HCT116 (cell line): Measurements from ENCODE around the gene ZFAND6. TPM values are rescaled to one million over a fixed set of nuclear protein-coding genes. Genes with fewer than 3 reads are reported as not detected.

Source experiments
- ATAC-seq: fragments of 200-7000 bp; cut with Tn5 transposase; 2 replicates; pipeline ENCODE4 v1.9.1; 2020; ENCODE audit warnings: mild to moderate bottlenecking, moderate library complexity
- BruUV-seq: library from RNA; stranded (reverse); fragments of 400-500 nt; replicated peaks from 2 replicates; lab custom pipeline; 2021; lab: Mats Ljungman, UMichigan
- CTCF ChIA-PET: fragments of 300-600 bp; sonication (Branson Sonifier 250); formaldehyde crosslinking; loops from one replicate; lab custom pipeline; 2021; ENCODE audit warnings: antibody characterized with exemption; lab: Charles Lee
- POLR2A ChIA-PET: fragments of 300-600, 350-600 bp; sonication (Branson Sonifier 250); formaldehyde crosslinking; loops from one replicate; lab custom pipeline; 2021; ENCODE audit warnings: antibody characterized with exemption; lab: Charles Lee
- RAD21 ChIA-PET, 2 experiments: fragments of 300-600 bp; sonication (Branson Sonifier 250); formaldehyde crosslinking; loops; one replicate each; lab custom pipeline; 2023; ENCODE audit warnings: low total read pairs in 2 of 2; ENCODE audit not compliant: uncharacterized antibody in 2 of 2, unreplicated experiment in 2 of 2, low non-redundant PET in 1 of 2; lab: Charles Lee
- DNase-seq: peaks from one replicate; pipeline ENCODE4 v3.0.0-alpha.2; 2010; ENCODE audit warnings: low read depth, low spot score
- H2AFZ ChIP-seq: fragments of 200-600 bp; shearing (Covaris generic), sonication (generic); 2 replicates; pipeline ENCODE4 v1.6.1; 2017; ENCODE audit warnings: low read depth, mixed run types, mixed read lengths, antibody characterized with exemption, low read length; ENCODE audit not compliant: poor library complexity, severe bottlenecking
- H3K27ac ChIP-seq: 2 replicates; pipeline ENCODE4 v1.5.1; 2012; ENCODE audit warnings: low read depth, low read length
- H3K27me3 ChIP-seq: fragments of 200-600 bp; sonication (generic); 2 replicates; pipeline ENCODE4 v1.6.1; 2016; ENCODE audit warnings: mixed run types, low read length, mixed read lengths; ENCODE audit not compliant: insufficient read depth
- H3K36me3 ChIP-seq, 2 experiments: fragments of 200-500 bp in 1 of 2; fragments of 200-600 bp in 1 of 2; sonication (Bioruptor generic) in 1 of 2; sonication (generic) in 1 of 2; 2 replicates each; pipeline versions ENCODE4 v1.5.1 to v1.6.1; 2014 to 2016; ENCODE audit warnings: low read length in 2 of 2, inconsistent platforms in 1 of 2, mixed read lengths in 1 of 2, mixed run types in 1 of 2; ENCODE audit not compliant: insufficient read depth in 2 of 2, control insufficient read depth in 1 of 2
- H3K4me1 ChIP-seq, 2 experiments: fragments of 200-600 bp in 1 of 2; sonication (generic) in 1 of 2; 2 replicates each; pipeline versions ENCODE4 v1.5.1 to v1.6.1; 2012 to 2017; ENCODE audit warnings: low read length in 2 of 2, inconsistent platforms in 1 of 2, mild to moderate bottlenecking in 1 of 2, mixed read lengths in 1 of 2, mixed run types in 1 of 2, moderate library complexity in 1 of 2; ENCODE audit not compliant: insufficient read depth in 2 of 2, control insufficient read depth in 1 of 2
- H3K4me2 ChIP-seq: fragments of 200-600 bp; sonication (generic); 2 replicates; pipeline ENCODE4 v1.6.1; 2017; ENCODE audit warnings: mixed run types, low read length, mixed read lengths
- H3K4me3 ChIP-seq, 2 experiments: fragments of 200-600 bp in 1 of 2; sonication (generic) in 1 of 2; replicated peaks in 1 of 2; 2 replicates each; pipeline ENCODE4 v1.5.1; 2011 to 2016; ENCODE audit warnings: low read length in 2 of 2, control low read depth in 1 of 2, low read depth in 1 of 2, mild to moderate bottlenecking in 1 of 2, mixed read lengths in 1 of 2, mixed run types in 1 of 2
- H3K79me2 ChIP-seq: fragments of 200-600 bp; sonication (generic); 2 replicates; pipeline ENCODE4 v1.6.1; 2017; ENCODE audit warnings: mild to moderate bottlenecking, mixed run types, low read length, moderate library complexity, mixed read lengths; ENCODE audit not compliant: insufficient read depth
- H3K9ac ChIP-seq: fragments of 200-600 bp; sonication (generic); 2 replicates; pipeline ENCODE4 v1.6.1; 2016; ENCODE audit warnings: low read length, mixed read lengths
- H3K9me2 ChIP-seq: fragments of 200-600 bp; sonication (generic), shearing (Covaris generic); 2 replicates; pipeline ENCODE4 v1.6.1; 2017; ENCODE audit warnings: mixed run types, mild to moderate bottlenecking, moderate library complexity; ENCODE audit not compliant: insufficient read depth
- H3K9me3 ChIP-seq, 2 experiments: fragments of 200-500 bp in 1 of 2; fragments of 200-600 bp in 1 of 2; sonication (Bioruptor generic) in 1 of 2; sonication (generic) in 1 of 2; 2 replicates each; pipeline ENCODE4 v1.6.1; 2014 to 2017; ENCODE audit warnings: low read length in 2 of 2, mixed read lengths in 2 of 2, inconsistent platforms in 1 of 2, low read depth in 1 of 2, mild to moderate bottlenecking in 1 of 2, mixed run types in 1 of 2, moderate library complexity in 1 of 2; ENCODE audit not compliant: control insufficient read depth in 1 of 2, insufficient read depth in 1 of 2
- H4K20me1 ChIP-seq: fragments of 200-600 bp; sonication (generic), shearing (Covaris generic); 2 replicates; pipeline ENCODE4 v1.6.1; 2017; ENCODE audit warnings: mixed run types, mild to moderate bottlenecking, moderate library complexity; ENCODE audit not compliant: insufficient read depth
- FOSL1 ChIP-seq: IDR thresholded peaks from 2 replicates; pipeline ENCODE4 v1.6.1; 2012; ENCODE audit warnings: low read depth
- POLR2AphosphoS5 ChIP-seq: IDR thresholded peaks from 2 replicates; pipeline ENCODE4 v1.6.1; 2011; ENCODE audit warnings: mild to moderate bottlenecking, low read depth, low read length, moderate library complexity
- RAD21 ChIP-seq: IDR thresholded peaks from 2 replicates; pipeline ENCODE4 v1.6.1; 2012; ENCODE audit warnings: low read depth, mild to moderate bottlenecking
- SIN3A ChIP-seq: IDR thresholded peaks from 2 replicates; pipeline ENCODE4 v1.6.1; 2012; ENCODE audit warnings: low read depth
- SRF ChIP-seq: IDR thresholded peaks from 2 replicates; pipeline ENCODE4 v1.6.1; 2012; ENCODE audit warnings: low read depth
- intact Hi-C: fragments of 100-400 bp; cut with micrococcal nuclease; formaldehyde crosslinking; loops from 2 replicates; pipeline ENCODE4 v1.10.0; 2022
- total RNA-seq: library from RNA; stranded (reverse); gene quantifications from one replicate; pipeline ENCODE4 v1.2.1, GENCODE V29; 2021; ENCODE audit not compliant: unreplicated experiment
- TF ChIP-seq, protein P1 (sequence below), 3 experiments: fragments of 200-600 bp in 1 of 3; sonication (generic) in 1 of 3; IDR thresholded peaks in 2 of 3; conservative IDR thresholded peaks in 1 of 3; 2 replicates each; pipeline ENCODE4 v1.5.1; 2012 to 2017; ENCODE audit warnings: low read depth in 2 of 3, low read length in 2 of 3, antibody characterized with exemption in 1 of 3, borderline replicate concordance in 1 of 3, control low read depth in 1 of 3, mild to moderate bottlenecking in 1 of 3, mixed read lengths in 1 of 3, mixed run types in 1 of 3, moderate library complexity in 1 of 3; ENCODE audit not compliant: insufficient read depth in 1 of 3

Gene ZFAND6
- total RNA-seq, 1 experiment from 2014 or later, result 51.3 TPM

DNA sequence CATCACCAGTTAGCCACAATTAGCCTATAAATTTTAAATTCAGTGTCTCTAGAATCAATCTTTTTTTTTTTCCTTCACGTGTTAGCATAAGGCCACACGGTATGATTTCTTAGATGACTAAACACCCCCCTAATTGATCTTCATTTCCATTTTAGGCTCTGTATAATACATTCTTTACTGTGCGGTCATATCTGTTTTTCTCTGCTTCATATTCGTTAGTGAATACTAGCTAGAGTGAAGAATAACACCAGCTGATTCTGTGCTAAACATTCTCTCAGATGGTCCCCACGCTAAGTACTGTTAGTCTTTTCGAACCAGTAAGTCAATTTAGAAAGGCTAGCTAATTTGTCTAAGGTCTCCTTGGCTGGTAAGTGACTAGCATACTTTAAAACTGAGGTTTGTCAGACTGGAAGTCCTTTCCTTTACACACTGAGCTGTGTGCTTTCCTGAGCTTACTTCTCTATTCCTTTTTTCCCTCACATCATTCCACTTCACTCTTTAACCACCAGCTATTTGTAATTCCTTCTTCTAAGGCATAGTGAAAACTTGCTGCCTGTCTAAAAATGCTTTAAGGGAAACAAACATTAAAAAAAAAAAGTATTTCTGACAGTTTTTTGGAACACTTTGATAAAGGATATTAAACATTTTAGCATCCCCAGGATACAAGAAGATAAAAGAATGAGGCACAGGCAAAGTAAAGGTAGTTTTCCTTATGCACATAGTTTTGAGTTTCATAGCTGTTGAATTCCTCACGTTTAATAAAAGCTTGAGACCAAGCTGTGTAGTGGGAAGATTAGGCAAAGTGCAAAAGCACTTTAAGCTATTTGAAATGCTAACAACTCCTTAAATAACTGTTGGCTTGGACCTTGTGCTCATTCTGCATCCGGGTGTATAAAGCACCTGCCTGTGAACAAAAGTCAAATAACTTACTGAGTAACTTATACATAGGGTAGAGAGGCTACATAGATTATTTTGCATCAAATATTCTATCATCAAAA is 17.1 kb downstream of the ZFAND6 start:
- no peak overlapping the region for H3K9ac ChIP-seq
- DNase-seq, result no peak
- no peak overlapping the region for H3K4me2 ChIP-seq
- H3K36me3 ChIP-seq, result no peaks in the 10 kb centered on the region
- H3K9me2 ChIP-seq, result no peaks in the 10 kb centered on the region
- H4K20me1 ChIP-seq, result no peaks in the 10 kb centered on the region
- no peak for ATAC-seq
- POLR2A ChIA-PET, result no interaction called here
- peaks cover 3 to 11% of the 10 kb centered on the region in 2 experiments; a peak in 3 of 4 replicates for H3K4me1 ChIP-seq
- H3K79me2 ChIP-seq, result peaks cover 84% of the 10 kb centered on the region
- no peak for TF ChIP-seq FOSL1
- no peak for TF ChIP-seq SIN3A
- TF ChIP-seq POLR2AphosphoS5, result no peak
- TF ChIP-seq, protein P1, sequence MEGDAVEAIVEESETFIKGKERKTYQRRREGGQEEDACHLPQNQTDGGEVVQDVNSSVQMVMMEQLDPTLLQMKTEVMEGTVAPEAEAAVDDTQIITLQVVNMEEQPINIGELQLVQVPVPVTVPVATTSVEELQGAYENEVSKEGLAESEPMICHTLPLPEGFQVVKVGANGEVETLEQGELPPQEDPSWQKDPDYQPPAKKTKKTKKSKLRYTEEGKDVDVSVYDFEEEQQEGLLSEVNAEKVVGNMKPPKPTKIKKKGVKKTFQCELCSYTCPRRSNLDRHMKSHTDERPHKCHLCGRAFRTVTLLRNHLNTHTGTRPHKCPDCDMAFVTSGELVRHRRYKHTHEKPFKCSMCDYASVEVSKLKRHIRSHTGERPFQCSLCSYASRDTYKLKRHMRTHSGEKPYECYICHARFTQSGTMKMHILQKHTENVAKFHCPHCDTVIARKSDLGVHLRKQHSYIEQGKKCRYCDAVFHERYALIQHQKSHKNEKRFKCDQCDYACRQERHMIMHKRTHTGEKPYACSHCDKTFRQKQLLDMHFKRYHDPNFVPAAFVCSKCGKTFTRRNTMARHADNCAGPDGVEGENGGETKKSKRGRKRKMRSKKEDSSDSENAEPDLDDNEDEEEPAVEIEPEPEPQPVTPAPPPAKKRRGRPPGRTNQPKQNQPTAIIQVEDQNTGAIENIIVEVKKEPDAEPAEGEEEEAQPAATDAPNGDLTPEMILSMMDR (IDR thresholded peaks at IDR 0.05 in 2 of 3, conservative IDR thresholded peaks at IDR 0.05 in 1 of 3; ENCODE audit: borderline replicate concordance in 1 of 3, insufficient read depth in 1 of 3, low read depth in 2 of 3, low read length in 2 of 3), result no peak
- no peak for TF ChIP-seq RAD21
- TF ChIP-seq SRF, result no peak
- BruUV-seq, result no TSS peak
- intact Hi-C loops, result no loop called here
- H2AFZ ChIP-seq, result no peak overlapping the region
- no peak overlapping the region for H3K4me3 ChIP-seq
- H3K27me3 ChIP-seq, result no peaks in the 10 kb centered on the region
- RAD21 ChIA-PET, result no interaction called here
- CTCF ChIA-PET, result interaction anchor here (1.3 kb wide), 1 partner anchor 223 kb away, joined by 3 read pairs; no protein-coding TSS in a partner anchor
- no peaks in the 10 kb centered on the region for H3K9me3 ChIP-seq
- H3K27ac ChIP-seq, result no peak overlapping the region
